ENCODE measurements around the gene OAF. TPM values are rescaled to one million over a fixed set of nuclear protein-coding genes. Genes with fewer than 3 reads are reported as not detected.

Gene OAF
- total RNA-seq, 1 donor from 2014 or later, result 20.9 TPM

- no peak overlapping the region for H3K4me2 ChIP-seq (ENCODE audit: low read length)
- peaks cover 43% of the 10 kb centered on the region for H4K20me1 ChIP-seq (ENCODE audit: insufficient read depth, low read length)
- H3K79me2 ChIP-seq (ENCODE audit: insufficient read depth, low read length), result no peaks in the 10 kb centered on the region
- Mint-ChIP-seq H3K9me3 (ENCODE audit: unreplicated experiment) (peaks cover 2% of the 10 kb centered on the region), H3K27ac (ENCODE audit: unreplicated experiment) (no peak overlapping the region), H3K4me3 (ENCODE audit: unreplicated experiment) (no peak overlapping the region), H3K4me1 (ENCODE audit: low read depth, unreplicated experiment) (peaks cover 2% of the 10 kb centered on the region), H3K27me3 (ENCODE audit: low read depth, unreplicated experiment) (peaks cover 32% of the 10 kb centered on the region), H3K36me3 (ENCODE audit: low read depth, unreplicated experiment) (peaks cover 21% of the 10 kb centered on the region)
- H2AFZ ChIP-seq (ENCODE audit: low read depth, low read length), result no peak overlapping the region
- H3K27me3 ChIP-seq (ENCODE audit: insufficient read depth, low read length), result no peaks in the 10 kb centered on the region
- DNase-seq (ENCODE audit: low read depth) (no peak), FAIRE-seq (no peak)
- no peak overlapping the region for H3K27ac ChIP-seq (ENCODE audit: low read depth, low read length)
- peaks cover 9% of the 10 kb centered on the region for H3K4me1 ChIP-seq (ENCODE audit: insufficient read depth, low read length)
- H3K36me3 ChIP-seq (ENCODE audit: insufficient read depth, low read length), result no peaks in the 10 kb centered on the region
- H3K9ac ChIP-seq (ENCODE audit: low read length), result no peak overlapping the region
- TF ChIP-seq EZH2 (IDR thresholded peaks at IDR 0.05; ENCODE audit: insufficient read depth, low read length) (no peak), CTCF (IDR thresholded peaks at IDR 0.05; ENCODE audit: insufficient read depth, low read depth, low read length) (no peak)
- no peaks in the 10 kb centered on the region for H3K9me3 ChIP-seq (ENCODE audit: insufficient read depth, low read depth, low read length)
- no peak overlapping the region for H3K4me3 ChIP-seq (ENCODE audit: insufficient read depth, low read depth, low read length)
Observed at GRCh38 chr11:120222916-120223315, 12.1 kb downstream of the OAF start.

- peaks cover 2% of the 10 kb centered on the region for H3K4me1 Mint-ChIP-seq (ENCODE audit: low read depth, unreplicated experiment)
- peaks cover 2% of the 10 kb centered on the region for H3K9me3 Mint-ChIP-seq (ENCODE audit: unreplicated experiment)
- peaks cover 35% of the 10 kb centered on the region for H4K20me1 ChIP-seq (ENCODE audit: insufficient read depth, low read length)
- no peak overlapping the region for H2AFZ ChIP-seq (ENCODE audit: low read depth, low read length)
- no peaks in the 10 kb centered on the region for H3K9me3 ChIP-seq (ENCODE audit: insufficient read depth, low read depth, low read length)
- DNase-seq (ENCODE audit: low read depth) (no peak), FAIRE-seq (no peak)
- no peaks in the 10 kb centered on the region for H3K79me2 ChIP-seq (ENCODE audit: insufficient read depth, low read length)
- H3K36me3 Mint-ChIP-seq (ENCODE audit: low read depth, unreplicated experiment), result peaks cover 21% of the 10 kb centered on the region
- H3K27ac Mint-ChIP-seq (ENCODE audit: unreplicated experiment), result no peak overlapping the region
- no peaks in the 10 kb centered on the region for H3K27me3 ChIP-seq (ENCODE audit: insufficient read depth, low read length)
- H3K4me2 ChIP-seq (ENCODE audit: low read length), result no peak overlapping the region
- H3K4me3 ChIP-seq (ENCODE audit: insufficient read depth, low read depth, low read length), result no peak overlapping the region
- no peak overlapping the region for H3K4me3 Mint-ChIP-seq (ENCODE audit: unreplicated experiment)
- no peak overlapping the region for H3K9ac ChIP-seq (ENCODE audit: low read length)
- H3K36me3 ChIP-seq (ENCODE audit: insufficient read depth, low read length), result no peaks in the 10 kb centered on the region
- peaks cover 9% of the 10 kb centered on the region for H3K4me1 ChIP-seq (ENCODE audit: insufficient read depth, low read length)
- no peak for TF ChIP-seq EZH2 (IDR thresholded peaks at IDR 0.05; ENCODE audit: insufficient read depth, low read length)
- no peak for TF ChIP-seq CTCF (IDR thresholded peaks at IDR 0.05; ENCODE audit: insufficient read depth, low read depth, low read length)
- H3K27ac ChIP-seq (ENCODE audit: low read depth, low read length), result no peak overlapping the region
- peaks cover 31% of the 10 kb centered on the region for H3K27me3 Mint-ChIP-seq (ENCODE audit: low read depth, unreplicated experiment)
Observed at GRCh38 chr11:120223793-120224192, 13.0 kb downstream of the OAF start.

GRCh38 chr11:120224361-120224760 is 13.5 kb downstream of the OAF start:
- Mint-ChIP-seq H3K27me3 (ENCODE audit: low read depth, unreplicated experiment) (peaks cover 31% of the 10 kb centered on the region), H3K4me1 (ENCODE audit: low read depth, unreplicated experiment) (peaks cover 2% of the 10 kb centered on the region), H3K9me3 (ENCODE audit: unreplicated experiment) (peaks cover 2% of the 10 kb centered on the region), H3K27ac (ENCODE audit: unreplicated experiment) (no peak overlapping the region), H3K4me3 (ENCODE audit: unreplicated experiment) (no peak overlapping the region), H3K36me3 (ENCODE audit: low read depth, unreplicated experiment) (peaks cover 19% of the 10 kb centered on the region)
- peaks cover 32% of the 10 kb centered on the region for H4K20me1 ChIP-seq (ENCODE audit: insufficient read depth, low read length)
- no peak overlapping the region for H3K4me2 ChIP-seq (ENCODE audit: low read length)
- H3K9ac ChIP-seq (ENCODE audit: low read length), result no peak overlapping the region
- H3K27me3 ChIP-seq (ENCODE audit: insufficient read depth, low read length), result no peaks in the 10 kb centered on the region
- no peaks in the 10 kb centered on the region for H3K36me3 ChIP-seq (ENCODE audit: insufficient read depth, low read length)
- no peak overlapping the region for H3K4me3 ChIP-seq (ENCODE audit: insufficient read depth, low read depth, low read length)
- no peak overlapping the region for H3K27ac ChIP-seq (ENCODE audit: low read depth, low read length)
- TF ChIP-seq EZH2 (IDR thresholded peaks at IDR 0.05; ENCODE audit: insufficient read depth, low read length) (no peak), CTCF (IDR thresholded peaks at IDR 0.05; ENCODE audit: insufficient read depth, low read depth, low read length) (no peak)
- H3K4me1 ChIP-seq (ENCODE audit: insufficient read depth, low read length), result peaks cover 9% of the 10 kb centered on the region
- DNase-seq (ENCODE audit: low read depth), result no peak
- FAIRE-seq, result no peak
- no peak overlapping the region for H2AFZ ChIP-seq (ENCODE audit: low read depth, low read length)
- no peaks in the 10 kb centered on the region for H3K9me3 ChIP-seq (ENCODE audit: insufficient read depth, low read depth, low read length)
- H3K79me2 ChIP-seq (ENCODE audit: insufficient read depth, low read length), result no peaks in the 10 kb centered on the region

Measured in astrocyte (in vitro differentiated cells and primary cell).